Natural killer cell (primary cell): ENCODE data around the gene ZNF830. TPM values are rescaled to one million over a fixed set of nuclear protein-coding genes. Genes with fewer than 3 reads are reported as not detected.
A peak's percentile ranks its signal among the peaks of the same experiment; 100 is the strongest.

Experiments used
- ATAC-seq, 3 donors: fragments of 150-1000 bp in 2 of 3; fragments of 200-7000 bp in 1 of 3; cut with Tn5 transposase; 1 replicate in 1 of 3; 2 replicates in 2 of 3; pipeline ENCODE4 v1.10.0; 2021; ENCODE audit warnings: mild to moderate bottlenecking in 2 of 3, moderate library complexity in 2 of 3
- DNase-seq, 2 donors: peaks; one replicate each; pipeline versions ENCODE4 v3.0.0 to v3.0.0-alpha.2; 2013 to 2021; ENCODE audit warnings: mixed read lengths in 1 of 2
- H3K27ac ChIP-seq: one replicate; pipeline ENCODE4 v1.5.1; 2013; ENCODE audit warnings: mild to moderate bottlenecking, low read length
- H3K27me3 ChIP-seq: one replicate; pipeline ENCODE4 v1.6.1; 2013; ENCODE audit warnings: low read length; ENCODE audit not compliant: control insufficient read depth, insufficient read depth
- H3K36me3 ChIP-seq: one replicate; pipeline ENCODE4 v1.6.1; 2013; ENCODE audit warnings: low read length; ENCODE audit not compliant: control insufficient read depth, insufficient read depth
- H3K4me1 ChIP-seq: one replicate; pipeline ENCODE4 v1.6.1; 2013; ENCODE audit warnings: low read length; ENCODE audit not compliant: control insufficient read depth, insufficient read depth
- H3K4me3 ChIP-seq: one replicate; pipeline ENCODE4 v1.5.1; 2013; ENCODE audit warnings: low read length
- H3K9me3 ChIP-seq: one replicate; pipeline ENCODE4 v1.6.1; 2013; ENCODE audit warnings: low read length; ENCODE audit not compliant: control insufficient read depth, insufficient read depth
- H3K27ac Mint-ChIP-seq, 2 donors: one replicate each; pipeline ENCODE4 v1.8.0; 2022; ENCODE audit warnings: mild to moderate bottlenecking in 2 of 2, mixed read lengths in 2 of 2, moderate library complexity in 1 of 2
- H3K27me3 Mint-ChIP-seq, 2 donors: one replicate each; pipeline ENCODE4 v1.8.0; 2022; ENCODE audit warnings: low read depth in 2 of 2, mixed read lengths in 2 of 2
- H3K36me3 Mint-ChIP-seq: one replicate; pipeline ENCODE4 v1.8.0; 2022; ENCODE audit warnings: mixed read lengths
- H3K4me1 Mint-ChIP-seq, 2 donors: one replicate each; pipeline ENCODE4 v1.8.0; 2022; ENCODE audit warnings: mixed read lengths in 2 of 2
- H3K4me3 Mint-ChIP-seq: one replicate; pipeline ENCODE4 v1.8.0; 2022; ENCODE audit warnings: mild to moderate bottlenecking, moderate library complexity, mixed read lengths
- H3K9me3 Mint-ChIP-seq, 2 donors: one replicate each; pipeline ENCODE4 v1.8.0; 2022; ENCODE audit warnings: mixed read lengths in 2 of 2
- CTCF ChIP-seq: fragments of 200-600 bp; IDR thresholded peaks from one replicate; pipeline ENCODE4 v1.8.0; 2022; ENCODE audit warnings: antibody characterized with exemption
- WGBS: methylation state at CpG from one replicate; pipeline ENCODE4 v1.1.7; 2013; ENCODE audit warnings: missing lambda C conversion rate; ENCODE audit not compliant: insufficient coverage; 5-methylcytosine and 5-hydroxymethylcytosine counted together
- intact Hi-C: fragments of 100-400 bp; cut with micrococcal nuclease; formaldehyde crosslinking; loops from one replicate; pipeline ENCODE4 v1.14.2; 2022
- total RNA-seq, 4 donors: library from RNA; stranded (reverse); fragments of 120-200 nt in 1 of 4; gene quantifications; one replicate each; pipeline versions ENCODE4 v1.2.3 to v1.2.4, GENCODE V29; 2013 to 2022

The ZNF830 gene
- total RNA-seq, 3 donors from 2014 or later (not counting 1 experiment from before 2014, with no cell fraction given) = 33.2 to 44.4 (median 34.3) TPM

- ATAC-seq = peak; percentile 86 to 92 (median 88)
- H3K27me3 Mint-ChIP-seq = no peaks in the 10 kb centered on the region
- Histone ChIP-seq H3K4me3 (peak overlapping the region; percentile 92), H3K9me3 (no peaks in the 10 kb centered on the region), H3K27me3 (no peaks in the 10 kb centered on the region), H3K4me1 (peaks cover 10% of the 10 kb centered on the region), H3K36me3 (peaks cover 3% of the 10 kb centered on the region), H3K27ac (peak overlapping the region; percentile 99)
- H3K27ac Mint-ChIP-seq = peak overlapping the region; percentile 93 to 97
- peaks cover 38 to 42% of the 10 kb centered on the region in 2 donors for H3K4me1 Mint-ChIP-seq
- WGBS = under 1% methylated on average over 65 of the region's 69 CpGs
- H3K4me3 Mint-ChIP-seq = peak overlapping the region; percentile 93
- no peaks in the 10 kb centered on the region for H3K36me3 Mint-ChIP-seq
- intact Hi-C loops = loop anchor here (1.0 to 10.0 kb wide), 3 partner anchors 20 to 436 kb away; partner anchors contain the start of genes CCT6B and ZNF830
- TF ChIP-seq CTCF = no peak
- no peaks in the 10 kb centered on the region for H3K9me3 Mint-ChIP-seq
- peak; percentile 85 to 88 for DNase-seq
Observed at GRCh38 chr17:34980681-34981537, 19.6 kb downstream of the ZNF830 start.

- intact Hi-C loops = loop anchor here (5.0 to 10.0 kb wide), 2 partner anchors 106 to 437 kb away; no protein-coding TSS in a partner anchor
Observed at GRCh38 chr17:34981538-34982241, 20.4 kb downstream of the ZNF830 start.

DNA sequence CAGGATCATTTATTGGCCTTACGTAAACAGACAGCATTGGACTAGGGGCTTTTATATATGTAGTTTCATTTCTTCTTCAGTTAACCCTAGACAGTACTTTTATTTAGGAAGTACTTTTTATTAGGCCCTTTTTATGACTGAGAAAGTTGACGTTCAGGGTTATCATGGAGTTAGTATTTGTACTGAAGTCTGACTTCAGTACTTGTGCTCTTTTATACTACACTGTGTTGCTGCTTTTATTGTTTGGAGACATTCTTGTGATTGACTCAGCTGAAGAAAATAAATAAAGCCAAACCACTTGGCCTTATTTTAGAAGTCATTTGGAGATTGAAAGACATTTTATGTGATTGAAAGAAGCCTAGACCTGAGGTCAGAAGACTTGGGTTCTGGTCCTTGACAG lies 25.9 kb downstream of the ZNF830 start:
- Mint-ChIP-seq H3K36me3 (no peaks in the 10 kb centered on the region), H3K4me1 (peaks cover 14 to 24% of the 10 kb centered on the region in 2 donors), H3K27me3 (no peaks in the 10 kb centered on the region), H3K4me3 (no peak overlapping the region), H3K27ac (no peak overlapping the region), H3K9me3 (no peaks in the 10 kb centered on the region)
- WGBS = 80% methylated on average over 1 of the region's 2 CpGs
- peaks cover 43% of the 10 kb centered on the region for H3K36me3 ChIP-seq
- intact Hi-C loops = loop anchor here (10.0 kb wide), 1 partner anchor 442 kb away; no protein-coding TSS in a partner anchor
- no peaks in the 10 kb centered on the region for H3K27me3 ChIP-seq
- ATAC-seq = no peak
- H3K4me3 ChIP-seq = no peak overlapping the region
- H3K4me1 ChIP-seq = peaks cover 17% of the 10 kb centered on the region
- no peaks in the 10 kb centered on the region for H3K9me3 ChIP-seq
- no peak overlapping the region for H3K27ac ChIP-seq
- DNase-seq = no peak
- no peak for TF ChIP-seq CTCF

More at GRCh38 chr17:34981538-34982241, 20.4 kb downstream of the ZNF830 start:
- H3K4me3 Mint-ChIP-seq = peak overlapping the region; percentile 93
- WGBS = 45% methylated on average over 7 of the region's 8 CpGs
- peak overlapping the region; percentile 92 for H3K4me3 ChIP-seq
- DNase-seq = no peak
- H3K9me3 ChIP-seq = no peaks in the 10 kb centered on the region
- TF ChIP-seq CTCF = no peak
- peak overlapping the region; percentile 99 for H3K27ac ChIP-seq
- no peaks in the 10 kb centered on the region for H3K36me3 Mint-ChIP-seq
- peaks cover 38 to 42% of the 10 kb centered on the region in 2 donors for H3K4me1 Mint-ChIP-seq
- H3K27me3 Mint-ChIP-seq = no peaks in the 10 kb centered on the region
- H3K27ac Mint-ChIP-seq = peak overlapping the region; percentile 93 to 97
- H3K4me1 ChIP-seq = peaks cover 10% of the 10 kb centered on the region
- H3K27me3 ChIP-seq = no peaks in the 10 kb centered on the region
- no peak for ATAC-seq
- H3K9me3 Mint-ChIP-seq = no peaks in the 10 kb centered on the region
- H3K36me3 ChIP-seq = peaks cover 8% of the 10 kb centered on the region
